GM12872 (cell line): Measurements from ENCODE around the gene PLXNA3.

Source experiments
- CTCF ChIP-seq: IDR thresholded peaks from 3 replicates; pipeline ENCODE4 v1.5.1; 2011; ENCODE audit warnings: low read depth, mild to moderate bottlenecking, low read length, moderate library complexity; ENCODE audit not compliant: insufficient read depth

PLXNA3 gene

GRCh38 chrX:154441984-154442707 lies 15.9 kb upstream of the PLXNA3 start:
- no peak for TF ChIP-seq CTCF

- no peak for TF ChIP-seq CTCF
These were observed 14.6 kb upstream of the PLXNA3 start for GRCh38 chrX:154443479-154443910.

GRCh38 chrX:154443992-154444754 lies 13.9 kb upstream of the PLXNA3 start, which contains the start of gene FAM50A:
TSS of gene FAM50A (plus strand) at chrX:154444141. CDS start at chrX:154444236, 95 bp downstream.
- TF ChIP-seq CTCF = no peak

- no peak for TF ChIP-seq CTCF
These were observed 13.3 kb upstream of the PLXNA3 start for GRCh38 chrX:154444755-154445246.

GRCh38 chrX:154445776-154446175 lies 12.3 kb upstream of the PLXNA3 start:
- TF ChIP-seq CTCF = no peak

GRCh38 chrX:154446430-154446829 lies 11.7 kb upstream of the PLXNA3 start:
- no peak for TF ChIP-seq CTCF

- TF ChIP-seq CTCF = no peak
These were observed 9.6 kb upstream of the PLXNA3 start for GRCh38 chrX:154448484-154448883.
